Measurements from ENCODE around the gene TMEM176B. TPM values are rescaled to one million over a fixed set of nuclear protein-coding genes. Genes with fewer than 3 reads are reported as not detected.

Gene TMEM176B
- total RNA-seq, 1 experiment from 2014 or later: 0.31 TPM

DNA sequence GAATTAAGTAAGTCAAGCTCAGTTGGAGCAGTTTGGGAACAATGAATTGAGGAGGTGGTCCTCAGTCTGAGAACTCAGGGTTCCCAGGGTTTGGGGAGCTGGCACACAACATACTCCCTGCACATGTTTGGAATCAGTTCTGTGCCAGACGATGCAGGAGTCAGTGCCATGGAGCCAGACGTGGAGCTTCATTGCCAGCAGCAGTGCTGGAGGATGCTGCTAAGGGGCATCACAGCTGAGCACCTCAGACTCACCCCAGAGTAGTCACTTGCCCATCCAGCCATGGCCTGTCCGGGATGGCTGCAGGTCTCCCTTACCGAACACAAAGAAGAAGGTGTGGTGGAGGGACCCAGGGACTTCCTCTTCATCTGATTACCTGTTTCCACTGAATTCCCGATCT, 55.1 kb downstream of the TMEM176B start:
- Histone ChIP-seq H3K27ac (ENCODE audit: low read length) (no peak overlapping the region), H3K36me3 (ENCODE audit: control insufficient read depth, insufficient read depth, low read length) (no peaks in the 10 kb centered on the region), H3K27me3 (ENCODE audit: control insufficient read depth, insufficient read depth, low read length) (peaks cover 8% of the 10 kb centered on the region), H3K9me3 (ENCODE audit: control insufficient read depth, insufficient read depth, low read depth, low read length) (no peaks in the 10 kb centered on the region), H3K4me3 (ENCODE audit: low read depth in 2 of 2, low read length in 2 of 2) (no peak overlapping the region), H3K4me1 (ENCODE audit: control insufficient read depth, insufficient read depth, low read length) (no peaks in the 10 kb centered on the region)
- CTCF ChIA-PET: no interaction called here
- ATAC-seq (no peak), DNase-seq (ENCODE audit: low read depth, low spot score) (no peak)
- POLR2A ChIA-PET: no interaction called here
- in situ Hi-C loops (cut with HindIII; ENCODE audit: low pct_unique_long_range_greater_than_20kb, low sequenced_read_pairs): no loop called here
- intact Hi-C loops (cut with micrococcal nuclease; ENCODE audit: unreplicated experiment): no loop called here
- no TSS peak for BruUV-seq (replicated peaks)
- TF ChIP-seq SIN3A (IDR thresholded peaks at IDR 0.05; ENCODE audit: borderline replicate concordance, insufficient read depth, low read depth, low read length) (no peak), TCF7L2 (IDR thresholded peaks at IDR 0.05; ENCODE audit: low read depth, low read length) (no peak), CTCF (IDR thresholded peaks at IDR 0.05) (no peak), POLR2AphosphoS5 (IDR thresholded peaks at IDR 0.05; ENCODE audit: low read depth, low read length) (no peak)
- TF ChIP-seq, protein P1, sequence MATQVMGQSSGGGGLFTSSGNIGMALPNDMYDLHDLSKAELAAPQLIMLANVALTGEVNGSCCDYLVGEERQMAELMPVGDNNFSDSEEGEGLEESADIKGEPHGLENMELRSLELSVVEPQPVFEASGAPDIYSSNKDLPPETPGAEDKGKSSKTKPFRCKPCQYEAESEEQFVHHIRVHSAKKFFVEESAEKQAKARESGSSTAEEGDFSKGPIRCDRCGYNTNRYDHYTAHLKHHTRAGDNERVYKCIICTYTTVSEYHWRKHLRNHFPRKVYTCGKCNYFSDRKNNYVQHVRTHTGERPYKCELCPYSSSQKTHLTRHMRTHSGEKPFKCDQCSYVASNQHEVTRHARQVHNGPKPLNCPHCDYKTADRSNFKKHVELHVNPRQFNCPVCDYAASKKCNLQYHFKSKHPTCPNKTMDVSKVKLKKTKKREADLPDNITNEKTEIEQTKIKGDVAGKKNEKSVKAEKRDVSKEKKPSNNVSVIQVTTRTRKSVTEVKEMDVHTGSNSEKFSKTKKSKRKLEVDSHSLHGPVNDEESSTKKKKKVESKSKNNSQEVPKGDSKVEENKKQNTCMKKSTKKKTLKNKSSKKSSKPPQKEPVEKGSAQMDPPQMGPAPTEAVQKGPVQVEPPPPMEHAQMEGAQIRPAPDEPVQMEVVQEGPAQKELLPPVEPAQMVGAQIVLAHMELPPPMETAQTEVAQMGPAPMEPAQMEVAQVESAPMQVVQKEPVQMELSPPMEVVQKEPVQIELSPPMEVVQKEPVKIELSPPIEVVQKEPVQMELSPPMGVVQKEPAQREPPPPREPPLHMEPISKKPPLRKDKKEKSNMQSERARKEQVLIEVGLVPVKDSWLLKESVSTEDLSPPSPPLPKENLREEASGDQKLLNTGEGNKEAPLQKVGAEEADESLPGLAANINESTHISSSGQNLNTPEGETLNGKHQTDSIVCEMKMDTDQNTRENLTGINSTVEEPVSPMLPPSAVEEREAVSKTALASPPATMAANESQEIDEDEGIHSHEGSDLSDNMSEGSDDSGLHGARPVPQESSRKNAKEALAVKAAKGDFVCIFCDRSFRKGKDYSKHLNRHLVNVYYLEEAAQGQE (IDR thresholded peaks at IDR 0.05; ENCODE audit: insufficient read depth in 1 of 2, low read depth in 2 of 2, low read length in 1 of 2): no peak

GRCh38 chr7:150744041-150744656, 56.0 kb downstream of the TMEM176B start:
- TF ChIP-seq POLR2AphosphoS5 (IDR thresholded peaks at IDR 0.05; ENCODE audit: low read depth, low read length): no peak
- no peak for TF ChIP-seq CTCF (IDR thresholded peaks at IDR 0.05)
- no peak for TF ChIP-seq TCF7L2 (IDR thresholded peaks at IDR 0.05; ENCODE audit: low read depth, low read length)
- TF ChIP-seq, protein P1 (IDR thresholded peaks at IDR 0.05; ENCODE audit: insufficient read depth in 1 of 2, low read depth in 2 of 2, low read length in 1 of 2): no peak
- no peak for TF ChIP-seq SIN3A (IDR thresholded peaks at IDR 0.05; ENCODE audit: borderline replicate concordance, insufficient read depth, low read depth, low read length)
- no peak overlapping the region for H3K4me3 ChIP-seq (ENCODE audit: low read depth in 2 of 2, low read length in 2 of 2)
- no peak for ATAC-seq
- no peak for DNase-seq (ENCODE audit: low read depth, low spot score)
- POLR2A ChIA-PET: interaction anchor here (1.2 kb wide), 1 partner anchor 26 kb away, joined by 14 read pairs; no protein-coding TSS in a partner anchor
- H3K4me1 ChIP-seq (ENCODE audit: control insufficient read depth, insufficient read depth, low read length): no peaks in the 10 kb centered on the region
- H3K36me3 ChIP-seq (ENCODE audit: control insufficient read depth, insufficient read depth, low read length): no peaks in the 10 kb centered on the region
- H3K9me3 ChIP-seq (ENCODE audit: control insufficient read depth, insufficient read depth, low read depth, low read length): no peaks in the 10 kb centered on the region
- BruUV-seq (replicated peaks): no TSS peak
- H3K27ac ChIP-seq (ENCODE audit: low read length): no peak overlapping the region
- in situ Hi-C loops (cut with HindIII; ENCODE audit: low pct_unique_long_range_greater_than_20kb, low sequenced_read_pairs): no loop called here
- intact Hi-C loops (cut with micrococcal nuclease; ENCODE audit: unreplicated experiment): no loop called here
- CTCF ChIA-PET: no interaction called here
- peaks cover 14% of the 10 kb centered on the region for H3K27me3 ChIP-seq (ENCODE audit: control insufficient read depth, insufficient read depth, low read length)
